Measurements from ENCODE around the gene HPF1. TPM values are rescaled to one million over a fixed set of nuclear protein-coding genes. Genes with fewer than 3 reads are reported as not detected.
"Not testable (repeated sequence)": the region's sequence is repeated elsewhere in the genome, so short reads cannot be mapped to it uniquely, and the experiment has no call there.

Gene HPF1
- polyA plus RNA-seq (2013, experiment 1 of 2) = 36.3 TPM
- polyA plus RNA-seq (2013, experiment 2 of 2) = 42.9 TPM

GRCh38 chr4:169757575-169758184, at the start of gene HPF1:
Gene HPF1, minus strand, starts transcription at chr4:169757944. Its CDS starts 67 bp downstream, at chr4:169757877.
- Histone ChIP-seq H3K27ac (ENCODE audit: low read depth, low read length, severe bottlenecking) (peak within 1 kb of the TSS; percentile 53), H3K9me3 (ENCODE audit: control insufficient read depth, low read length) (no peaks in the 10 kb centered on the region), H3K4me3 (ENCODE audit: extremely low read depth, insufficient read depth, low read length, poor library complexity, severe bottlenecking) (peak within 1 kb of the TSS; percentile 75), H3K36me3 (ENCODE audit: control insufficient read depth, insufficient read depth, low read length) (peaks cover 5% of the 10 kb centered on the region), H3K4me1 (ENCODE audit: control insufficient read depth, insufficient read depth, low read length, poor library complexity, severe bottlenecking) (peaks cover 9% of the 10 kb centered on the region)
- 0 to 1% methylated on average over 44 of the region's 46 CpGs for WGBS, 2 experiments (ENCODE audit: insufficient coverage in 2 of 2)

GRCh38 chr4:169806770-169807169, 49.0 kb upstream of the HPF1 start:
- H3K36me3 ChIP-seq (ENCODE audit: control insufficient read depth, insufficient read depth, low read length); H3K9me3 ChIP-seq (ENCODE audit: control insufficient read depth, low read length); H3K27ac ChIP-seq (ENCODE audit: low read depth, low read length, severe bottlenecking); H3K4me3 ChIP-seq (ENCODE audit: extremely low read depth, insufficient read depth, low read length, poor library complexity, severe bottlenecking); H3K4me1 ChIP-seq (ENCODE audit: control insufficient read depth, insufficient read depth, low read length, poor library complexity, severe bottlenecking): not testable (repeated sequence)
- WGBS, 2 experiments (ENCODE audit: insufficient coverage in 2 of 2) = 74 to 92% methylated on average over 2 of the region's 3 CpGs

GRCh38 chr4:169803413-169803812, 45.7 kb upstream of the HPF1 start:
- H3K4me1 ChIP-seq (ENCODE audit: control insufficient read depth, insufficient read depth, low read length, poor library complexity, severe bottlenecking) = no peaks in the 10 kb centered on the region
- H3K4me3 ChIP-seq (ENCODE audit: extremely low read depth, insufficient read depth, low read length, poor library complexity, severe bottlenecking) = no peak overlapping the region
- 90 to 93% methylated on average over 3 to 5 of the region's 7 CpGs for WGBS, 2 experiments (ENCODE audit: insufficient coverage in 2 of 2)
- no peaks in the 10 kb centered on the region for H3K36me3 ChIP-seq (ENCODE audit: control insufficient read depth, insufficient read depth, low read length)
- H3K27ac ChIP-seq (ENCODE audit: low read depth, low read length, severe bottlenecking) = no peak overlapping the region
- H3K9me3 ChIP-seq (ENCODE audit: control insufficient read depth, low read length) = no peaks in the 10 kb centered on the region

GRCh38 chr4:169802873-169803272, 45.1 kb upstream of the HPF1 start:
- H3K9me3 ChIP-seq (ENCODE audit: control insufficient read depth, low read length) = no peaks in the 10 kb centered on the region
- WGBS, 2 experiments (ENCODE audit: insufficient coverage in 2 of 2) = 86% methylated on average over 1 of the region's 1 CpG; no CpG with 5 or more reads in 1 of the 2 experiments
- no peak overlapping the region for H3K4me3 ChIP-seq (ENCODE audit: extremely low read depth, insufficient read depth, low read length, poor library complexity, severe bottlenecking)
- H3K4me1 ChIP-seq (ENCODE audit: control insufficient read depth, insufficient read depth, low read length, poor library complexity, severe bottlenecking) = no peaks in the 10 kb centered on the region
- no peak overlapping the region for H3K27ac ChIP-seq (ENCODE audit: low read depth, low read length, severe bottlenecking)
- no peaks in the 10 kb centered on the region for H3K36me3 ChIP-seq (ENCODE audit: control insufficient read depth, insufficient read depth, low read length)

- Histone ChIP-seq H3K4me1 (ENCODE audit: control insufficient read depth, insufficient read depth, low read length, poor library complexity, severe bottlenecking) (no peaks in the 10 kb centered on the region), H3K9me3 (ENCODE audit: control insufficient read depth, low read length) (no peaks in the 10 kb centered on the region), H3K36me3 (ENCODE audit: control insufficient read depth, insufficient read depth, low read length) (no peaks in the 10 kb centered on the region), H3K4me3 (ENCODE audit: extremely low read depth, insufficient read depth, low read length, poor library complexity, severe bottlenecking) (no peak overlapping the region), H3K27ac (ENCODE audit: low read depth, low read length, severe bottlenecking) (no peak overlapping the region)
- 76 to 92% methylated on average over 2 to 3 of the region's 3 CpGs for WGBS, 2 experiments (ENCODE audit: insufficient coverage in 2 of 2)
Observed at GRCh38 chr4:169800541-169800940, 42.8 kb upstream of the HPF1 start.

- H3K9me3 ChIP-seq (ENCODE audit: control insufficient read depth, low read length) = no peaks in the 10 kb centered on the region
- WGBS, 2 experiments (ENCODE audit: insufficient coverage in 2 of 2) = 67 to 84% methylated on average over 1 to 3 of the region's 4 CpGs
- no peaks in the 10 kb centered on the region for H3K36me3 ChIP-seq (ENCODE audit: control insufficient read depth, insufficient read depth, low read length)
- H3K4me3 ChIP-seq (ENCODE audit: extremely low read depth, insufficient read depth, low read length, poor library complexity, severe bottlenecking) = no peak overlapping the region
- H3K27ac ChIP-seq (ENCODE audit: low read depth, low read length, severe bottlenecking) = no peak overlapping the region
- no peaks in the 10 kb centered on the region for H3K4me1 ChIP-seq (ENCODE audit: control insufficient read depth, insufficient read depth, low read length, poor library complexity, severe bottlenecking)
Observed at GRCh38 chr4:169799260-169799659, 41.5 kb upstream of the HPF1 start.

- no peak overlapping the region for H3K4me3 ChIP-seq (ENCODE audit: extremely low read depth, insufficient read depth, low read length, poor library complexity, severe bottlenecking)
- 63 to 69% methylated on average over 2 to 3 of the region's 4 CpGs for WGBS, 2 experiments (ENCODE audit: insufficient coverage in 2 of 2)
- H3K4me1 ChIP-seq (ENCODE audit: control insufficient read depth, insufficient read depth, low read length, poor library complexity, severe bottlenecking) = no peaks in the 10 kb centered on the region
Observed at GRCh38 chr4:169795585-169795984, 37.8 kb upstream of the HPF1 start.

GRCh38 chr4:169791527-169792156, 33.9 kb upstream of the HPF1 start:
- Histone ChIP-seq H3K4me3 (ENCODE audit: extremely low read depth, insufficient read depth, low read length, poor library complexity, severe bottlenecking) (no peak overlapping the region), H3K4me1 (ENCODE audit: control insufficient read depth, insufficient read depth, low read length, poor library complexity, severe bottlenecking) (no peaks in the 10 kb centered on the region), H3K9me3 (ENCODE audit: control insufficient read depth, low read length) (no peaks in the 10 kb centered on the region), H3K36me3 (ENCODE audit: control insufficient read depth, insufficient read depth, low read length) (no peaks in the 10 kb centered on the region), H3K27ac (ENCODE audit: low read depth, low read length, severe bottlenecking) (no peak overlapping the region)
- WGBS, 2 experiments (ENCODE audit: insufficient coverage in 2 of 2) = 10 to 14% methylated on average over 23 to 29 of the region's 29 CpGs

More at GRCh38 chr4:169795585-169795984, 37.8 kb upstream of the HPF1 start:
- no peaks in the 10 kb centered on the region for H3K36me3 ChIP-seq (ENCODE audit: control insufficient read depth, insufficient read depth, low read length)
- H3K27ac ChIP-seq (ENCODE audit: low read depth, low read length, severe bottlenecking) = no peak overlapping the region
- H3K9me3 ChIP-seq (ENCODE audit: control insufficient read depth, low read length) = no peaks in the 10 kb centered on the region

- Histone ChIP-seq H3K27ac (ENCODE audit: low read depth, low read length, severe bottlenecking) (no peak overlapping the region), H3K4me3 (ENCODE audit: extremely low read depth, insufficient read depth, low read length, poor library complexity, severe bottlenecking) (no peak overlapping the region), H3K4me1 (ENCODE audit: control insufficient read depth, insufficient read depth, low read length, poor library complexity, severe bottlenecking) (no peaks in the 10 kb centered on the region), H3K36me3 (ENCODE audit: control insufficient read depth, insufficient read depth, low read length) (no peaks in the 10 kb centered on the region), H3K9me3 (ENCODE audit: control insufficient read depth, low read length) (no peaks in the 10 kb centered on the region)
- 79 to 89% methylated on average over 2 of the region's 2 CpGs for WGBS, 2 experiments (ENCODE audit: insufficient coverage in 2 of 2)
Observed at GRCh38 chr4:169791062-169791461, 33.3 kb upstream of the HPF1 start.

- Histone ChIP-seq H3K4me1 (ENCODE audit: control insufficient read depth, insufficient read depth, low read length, poor library complexity, severe bottlenecking) (no peaks in the 10 kb centered on the region), H3K4me3 (ENCODE audit: extremely low read depth, insufficient read depth, low read length, poor library complexity, severe bottlenecking) (no peak overlapping the region), H3K27ac (ENCODE audit: low read depth, low read length, severe bottlenecking) (no peak overlapping the region), H3K9me3 (ENCODE audit: control insufficient read depth, low read length) (no peaks in the 10 kb centered on the region), H3K36me3 (ENCODE audit: control insufficient read depth, insufficient read depth, low read length) (no peaks in the 10 kb centered on the region)
- 75 to 81% methylated on average over 49 to 52 of the region's 58 CpGs for WGBS, 2 experiments (ENCODE audit: insufficient coverage in 2 of 2)
Observed at GRCh38 chr4:169774466-169775445, 17.0 kb upstream of the HPF1 start.

All from mesodermal cell (in vitro differentiated cells).